Choroid plexus epithelial cell (primary cell): ENCODE data around the gene ZNF563.
A peak's percentile ranks its signal among the peaks of the same experiment; 100 is the strongest.
"Not testable (repeated sequence)": the region's sequence is repeated elsewhere in the genome, so short reads cannot be mapped to it uniquely, and the experiment has no call there.

Experiments
- DNase-seq: peaks from one replicate; pipeline ENCODE4 v3.0.0-alpha.2; 2010; ENCODE audit warnings: low read depth
- H3K4me3 ChIP-seq: 2 replicates; pipeline ENCODE4 v1.5.1; 2011; ENCODE audit warnings: low read depth, mild to moderate bottlenecking, control low read depth, low read length, moderate library complexity
- CTCF ChIP-seq: conservative IDR thresholded peaks from 2 replicates; pipeline ENCODE4 v1.5.1; 2011; ENCODE audit warnings: low read depth, mild to moderate bottlenecking, control low read depth, inconsistent platforms, low read length, moderate library complexity

ZNF563 gene

GRCh38 chr19:12325690-12326089 is 7.7 kb downstream of the ZNF563 start:
- TF ChIP-seq CTCF = no peak
- H3K4me3 ChIP-seq = no peak overlapping the region
- no peak for DNase-seq

DNA sequence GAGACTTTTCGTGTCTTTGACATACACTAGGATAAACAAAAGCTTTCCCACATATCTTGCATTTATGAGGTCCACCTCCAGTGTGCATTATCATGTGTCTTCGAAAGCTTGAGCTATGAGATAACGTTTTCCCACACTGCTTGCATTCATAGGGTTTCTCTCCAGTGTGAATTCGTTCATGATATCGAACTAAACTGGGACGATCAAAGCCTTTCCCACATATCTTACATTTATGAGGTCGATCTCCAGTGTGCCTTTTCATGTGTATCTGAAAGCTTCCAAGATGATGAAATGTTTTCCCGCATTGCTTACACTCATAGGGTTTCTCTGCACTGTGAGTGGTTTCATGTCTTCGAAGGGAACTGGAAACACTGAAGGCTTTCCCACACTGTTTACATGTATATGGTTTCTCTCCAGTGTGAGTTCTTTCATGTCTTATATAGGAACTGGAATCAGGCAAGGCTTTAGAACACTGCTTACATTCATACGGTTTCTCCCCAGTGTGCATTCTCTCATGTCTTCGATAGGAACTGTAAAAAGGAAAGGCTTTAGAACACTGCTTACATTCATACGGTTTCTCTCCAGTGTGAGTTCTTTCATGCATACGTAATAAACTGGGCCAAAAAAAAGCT is 14.5 kb downstream of the ZNF563 start:
- no peak for DNase-seq
- TF ChIP-seq CTCF = no peak
- no peak overlapping the region for H3K4me3 ChIP-seq

- no peak for TF ChIP-seq CTCF
- no peak for DNase-seq
- H3K4me3 ChIP-seq = no peak overlapping the region
Measured at GRCh38 chr19:12314553-12314952, 18.9 kb downstream of the ZNF563 start.

DNA sequence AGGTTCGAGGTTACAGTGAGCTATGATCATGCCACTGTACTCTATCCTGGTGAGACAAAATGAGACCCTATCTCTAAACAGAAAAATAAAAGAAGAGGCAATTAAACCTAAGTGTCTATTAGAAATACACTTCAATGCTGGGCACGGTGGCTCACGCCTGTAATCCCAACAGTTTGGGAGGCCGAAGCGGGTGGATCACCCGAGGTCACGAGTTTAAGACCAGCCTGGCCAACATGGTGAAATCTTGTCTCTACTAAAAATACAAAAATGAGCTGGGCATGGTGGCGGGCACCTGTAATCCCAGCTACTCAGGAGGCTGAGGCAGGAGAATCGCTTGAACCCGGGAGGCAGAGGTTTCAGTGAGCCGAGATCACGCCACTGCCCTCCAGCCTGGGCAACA is 24.5 kb downstream of the ZNF563 start:
- DNase-seq, H3K4me3 ChIP-seq: not testable (repeated sequence)

- DNase-seq = no peak
- peak overlapping the region; percentile 98 for H3K4me3 ChIP-seq
- no peak for TF ChIP-seq CTCF
Measured at GRCh38 chr19:12295191-12295590, 38.2 kb downstream of the ZNF563 start.

DNA sequence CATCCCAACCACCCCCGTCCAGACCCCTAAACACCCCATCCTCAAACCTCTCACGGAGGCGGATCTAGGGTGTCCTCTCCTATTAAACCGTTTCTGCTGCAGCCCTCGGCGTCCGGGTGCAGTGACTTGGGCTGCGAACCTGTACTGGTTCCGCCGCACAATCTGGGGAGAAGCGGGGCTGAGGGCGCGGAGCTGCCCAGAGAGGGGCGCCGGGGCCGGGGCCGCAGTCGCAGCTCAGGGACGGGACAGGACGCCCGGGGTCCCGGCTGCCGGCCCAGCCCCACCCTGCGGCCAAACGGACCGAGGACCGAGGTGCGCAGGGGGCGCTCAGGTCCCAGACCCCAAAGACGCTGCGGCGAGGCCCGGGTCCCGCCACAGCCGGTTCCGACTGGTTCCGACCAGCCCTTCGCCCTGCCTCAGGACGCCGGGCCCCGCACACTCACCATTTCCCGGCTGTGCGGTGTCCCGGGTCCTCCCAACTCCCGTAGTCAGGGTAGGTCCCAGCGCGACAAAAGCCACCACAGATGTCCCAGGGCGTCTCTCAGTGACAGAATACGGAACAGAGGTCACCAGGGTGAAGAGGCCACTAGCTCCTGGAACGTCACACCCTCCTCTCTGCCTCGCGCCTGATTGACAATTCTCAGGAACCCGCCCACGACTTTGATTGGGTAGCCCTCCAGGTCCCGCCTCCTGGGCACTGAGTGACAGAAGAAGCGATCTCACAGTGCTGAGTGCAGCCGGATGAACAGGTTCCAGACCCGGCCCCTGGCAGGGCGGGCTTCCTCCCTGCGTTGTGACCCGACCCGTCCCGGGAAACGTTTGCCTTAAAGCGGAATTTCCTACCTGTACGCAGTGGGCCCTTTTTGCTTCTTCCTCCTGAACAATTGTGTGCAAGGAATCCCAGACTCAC is 38.9 kb downstream of the ZNF563 start, which contains the start of gene ZNF44:
Gene ZNF44 (minus strand): TSS at position 635 of the 910 bp plus-strand sequence. CDS start 189 bp downstream, at position 446.
- peak within 1 kb of the TSS; percentile 98 for H3K4me3 ChIP-seq
- no peak for TF ChIP-seq CTCF
- peak; percentile 95 for DNase-seq

GRCh38 chr19:12293777-12294248 is 39.6 kb downstream of the ZNF563 start:
- no peak for TF ChIP-seq CTCF
- DNase-seq = peak; percentile 57
- H3K4me3 ChIP-seq = peak overlapping the region; percentile 98
